GM12878 (cell line): ENCODE data around the gene HOMER2. TPM values are rescaled to one million over a fixed set of nuclear protein-coding genes. Genes with fewer than 3 reads are reported as not detected.

Experiments
- BCLAF1 ChIP-seq: fragments of 450-650 bp; IDR thresholded peaks from 2 replicates; pipeline ENCODE4 v1.6.1; 2017; ENCODE audit warnings: antibody characterized with exemption, mild to moderate bottlenecking, moderate library complexity
- BHLHE40 ChIP-seq, 2 experiments: fragments of 450-650 bp in 1 of 2; IDR thresholded peaks; 2 replicates each; pipeline ENCODE4 v1.6.1; 2011 to 2017; ENCODE audit warnings: low read depth in 2 of 2, borderline replicate concordance in 1 of 2, improper control_type of control experiment in 1 of 2, low read length in 1 of 2, mild to moderate bottlenecking in 1 of 2
- CBX3 ChIP-seq: fragments of 200-600 bp; sonication (generic); IDR thresholded peaks from 2 replicates; pipeline ENCODE4 v1.6.1; 2016; ENCODE audit warnings: low read depth, borderline replicate concordance
- CEBPB ChIP-seq, 2 experiments: fragments of 150-350 bp in 1 of 2; IDR thresholded peaks; 2 replicates each; pipeline ENCODE4 v1.6.1; 2012 to 2014; ENCODE audit warnings: low read depth in 2 of 2, low read length in 2 of 2, borderline replicate concordance in 1 of 2, inconsistent platforms in 1 of 2
- CEBPZ ChIP-seq: fragments of 150-350 bp; IDR thresholded peaks from 2 replicates; pipeline ENCODE4 v1.6.1; 2016; ENCODE audit warnings: low read depth, low read length
- CUX1 ChIP-seq: IDR thresholded peaks from 2 replicates; pipeline ENCODE4 v1.6.1; 2012; ENCODE audit warnings: improper control_type of control experiment, low read depth, low read length; ENCODE audit not compliant: insufficient replicate concordance
- EED ChIP-seq: sonication (generic); IDR thresholded peaks from 2 replicates; pipeline ENCODE4 v1.6.1; 2016; ENCODE audit warnings: antibody characterized with exemption, low read depth
- JUNB ChIP-seq: IDR thresholded peaks from 2 replicates; pipeline ENCODE4 v1.6.1; 2016; ENCODE audit warnings: antibody characterized with exemption, mild to moderate bottlenecking
- MTA3 ChIP-seq: IDR thresholded peaks from 2 replicates; pipeline ENCODE4 v1.6.1; 2012; ENCODE audit warnings: low read length, inconsistent platforms, borderline replicate concordance
- ZBTB33 ChIP-seq: fragments of 450-650 bp; IDR thresholded peaks from 2 replicates; pipeline ENCODE4 v1.6.1; 2017; ENCODE audit warnings: mild to moderate bottlenecking
- ZBTB40 ChIP-seq: fragments of 450-650 bp; IDR thresholded peaks from 2 replicates; pipeline ENCODE4 v1.6.1; 2016; ENCODE audit warnings: mild to moderate bottlenecking, moderate library complexity, borderline replicate concordance
- polyA plus RNA-seq, 11 experiments: library from polyadenylated mRNA; depleted of rRNA in 4 of 11; unstranded in 6 of 11; stranded (reverse) in 5 of 11; fragments of >200 nt; fragmentation: Nextera tagmentation in 4 of 11; fragmentation: Illumina TruSeq in 1 of 11; extraction: Ambion mirVana in 4 of 11; extraction: Trizol in 1 of 11; gene quantifications; 1 replicate in 1 of 11; 2 replicates in 10 of 11; pipeline versions ENCODE4 v1.2.1 to v1.2.3, GENCODE V29; 2011 to 2016; ENCODE audit warnings: inconsistent platforms in 2 of 11, missing spikeins in 2 of 11, low read depth in 1 of 11
- total RNA-seq, 4 experiments: library from RNA; depleted of rRNA in 3 of 4; stranded (reverse); fragments of >200 nt in 3 of 4; fragmentation: Illumina TruSeq in 1 of 4; extraction: Trizol in 1 of 4; gene quantifications; 2 replicates each; pipeline versions ENCODE4 v1.2.1 to v1.2.3, GENCODE V29; 2013 to 2021

The HOMER2 gene
- total and polyA plus RNA-seq, 10 of the 15 experiments (the other 5 are each of a cell fraction or from before 2014, with no cell fraction given), result 0.60 to 5.0 (median 1.8) TPM

GRCh38 chr15:82805994-82806406 lies 146.5 kb downstream of the HOMER2 start, which contains the start of gene FSD2 (continued):
- no peak for TF ChIP-seq CEBPZ
- TF ChIP-seq CEBPB (IDR thresholded peaks at IDR 0.05; ENCODE audit: borderline replicate concordance in 1 of 2, low read depth in 2 of 2, low read length in 2 of 2), result no peak
- TF ChIP-seq EED, result peak; percentile 48; the same call in 1 of the 2 replicates
- TF ChIP-seq BHLHE40 (IDR thresholded peaks at IDR 0.05; ENCODE audit: borderline replicate concordance in 1 of 2, low read depth in 2 of 2, low read length in 1 of 2), result peak; percentile 84 to 90
- TF ChIP-seq BCLAF1, result no peak
- no peak for TF ChIP-seq ZBTB33
- peak; percentile 25; the same call in 1 of the 2 replicates for TF ChIP-seq MTA3
- TF ChIP-seq CUX1, result no peak
- TF ChIP-seq JUNB, result no peak
- TF ChIP-seq CBX3, result no peak
- TF ChIP-seq ZBTB40, result no peak
